Left lobe of liver (tissue), 2 donors: ENCODE results near the gene ACY1. TPM values are rescaled to one million over a fixed set of nuclear protein-coding genes. Genes with fewer than 3 reads are reported as not detected.
A peak's percentile ranks its signal among the peaks of the same experiment; 100 is the strongest.

Experiments
- ATAC-seq: fragments of 200-7000 bp; cut with Tn5 transposase; one replicate; pipeline ENCODE4 v1.9.1; 2020; ENCODE audit warnings: mild to moderate bottlenecking, moderate library complexity
- DNase-seq: peaks from one replicate; pipeline ENCODE4 v3.0.0-alpha.2; 2020; ENCODE audit warnings: low spot score
- total RNA-seq: library from RNA; stranded (reverse); gene quantifications from one replicate; pipeline ENCODE4 v1.2.1, GENCODE V29; 2021
- donor health status: DM: no; HTN: no; CAD: no; lungs with moderate emphysema.
- donor health status: DM: no; HTN: yes; CAD: no.

ACY1 gene
- total RNA-seq, 1 donor from 2014 or later = 301 TPM

GRCh38 chr3:52002748-52003147 lies 19.4 kb downstream of the ACY1 start:
- ATAC-seq (no peak), DNase-seq (no peak)

DNA sequence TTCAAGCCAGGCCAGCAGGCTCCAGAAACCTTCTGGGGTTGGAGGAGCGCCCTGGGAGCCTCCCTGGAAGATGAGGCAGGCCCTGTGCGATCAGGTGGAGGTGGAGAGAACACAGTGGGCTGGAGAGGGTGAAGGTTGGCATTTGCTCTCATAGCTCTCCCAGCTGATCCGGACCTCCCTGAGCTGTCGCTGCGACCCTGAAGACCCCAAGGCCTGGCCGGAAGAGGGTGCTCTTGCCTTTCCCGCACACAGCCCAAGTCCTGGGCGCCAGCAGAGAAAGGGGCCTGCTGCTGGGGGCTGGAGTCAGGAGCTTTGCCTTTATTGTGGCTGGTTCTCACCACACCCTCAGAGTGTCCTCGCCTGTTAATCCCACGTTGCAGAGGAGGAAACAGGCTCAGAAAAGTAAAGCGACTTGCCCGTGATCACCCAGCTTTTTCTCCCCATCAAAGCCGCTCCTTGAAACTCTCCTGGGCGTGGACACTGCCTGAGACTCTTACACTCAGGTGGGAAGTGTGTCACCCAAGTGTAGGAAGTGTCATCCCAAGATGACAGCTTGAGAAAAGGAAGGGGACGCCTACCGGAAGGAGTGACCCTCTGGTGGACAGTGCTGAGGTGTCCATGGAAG lies 20.9 kb downstream of the ACY1 start:
- no peak for DNase-seq
- peak; percentile 15 for ATAC-seq

DNA sequence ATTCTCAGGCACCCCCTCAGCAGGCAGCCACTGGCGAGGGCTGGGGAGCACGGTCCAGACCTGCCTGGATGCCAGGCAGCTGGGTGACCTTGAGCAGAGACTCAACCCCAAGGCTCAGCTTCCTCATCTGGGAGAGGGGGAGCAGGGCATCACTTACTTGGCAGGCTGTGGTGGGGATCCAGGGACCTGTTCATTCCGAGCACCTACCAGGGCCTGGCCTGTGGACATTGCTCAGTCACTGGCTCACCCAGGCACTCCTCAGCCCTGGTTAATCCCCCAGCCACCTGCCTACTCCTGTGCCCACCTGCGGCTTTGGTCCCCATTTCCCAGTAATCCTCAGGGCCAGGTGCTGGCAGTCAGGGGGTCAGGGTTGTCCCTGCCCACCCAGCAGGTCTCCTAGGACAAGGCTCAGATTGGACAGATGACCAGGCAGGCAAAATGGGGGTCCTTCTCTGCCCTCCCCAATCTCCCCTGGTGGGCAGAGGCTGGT lies 21.6 kb downstream of the ACY1 start:
- no peak for DNase-seq
- ATAC-seq = no peak

DNA sequence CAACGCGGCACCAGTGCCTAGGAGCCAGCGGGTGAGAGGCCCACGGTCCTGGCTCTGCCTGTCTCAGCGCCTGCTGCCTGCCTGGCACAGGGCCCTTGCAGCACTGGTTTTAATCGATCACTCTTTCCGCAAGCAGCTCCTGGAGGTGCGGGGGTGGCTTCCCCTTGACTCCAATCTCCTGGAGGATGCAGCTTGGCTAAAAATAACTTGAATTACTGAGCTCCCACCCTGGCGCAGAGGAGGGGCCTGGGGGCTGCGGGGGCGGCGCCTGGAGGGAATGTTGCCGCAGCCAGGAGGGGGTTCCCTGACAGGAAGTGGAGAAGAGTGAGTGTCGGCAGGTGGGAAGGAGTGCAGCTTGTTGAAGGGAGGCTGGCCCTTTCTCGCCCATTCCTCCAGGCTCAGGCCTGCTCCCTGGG lies 22.2 kb downstream of the ACY1 start:
- peak; percentile 78 for ATAC-seq
- peak; percentile 66 for DNase-seq

- ATAC-seq = no peak
Measured at GRCh38 chr3:52006017-52006819, 22.9 kb downstream of the ACY1 start.

DNA sequence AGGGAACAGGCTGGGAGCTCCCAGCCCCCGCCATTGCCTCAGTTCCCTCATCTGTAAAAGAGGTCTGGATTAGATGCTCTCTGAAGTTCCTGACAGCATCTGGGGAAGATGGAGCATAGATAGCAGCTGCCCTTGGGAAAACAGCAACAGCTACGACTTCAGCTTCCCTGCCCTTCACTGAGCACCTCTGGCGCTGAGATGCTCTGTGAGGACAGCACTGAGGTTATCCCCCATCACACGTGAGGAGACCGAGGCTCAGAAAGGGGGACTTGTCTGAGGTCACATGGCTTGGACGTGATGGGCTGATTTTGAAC lies 23.4 kb downstream of the ACY1 start:
- ATAC-seq = no peak
- DNase-seq = no peak

More at GRCh38 chr3:52006017-52006819, 22.9 kb downstream of the ACY1 start:
- DNase-seq = no peak

DNA sequence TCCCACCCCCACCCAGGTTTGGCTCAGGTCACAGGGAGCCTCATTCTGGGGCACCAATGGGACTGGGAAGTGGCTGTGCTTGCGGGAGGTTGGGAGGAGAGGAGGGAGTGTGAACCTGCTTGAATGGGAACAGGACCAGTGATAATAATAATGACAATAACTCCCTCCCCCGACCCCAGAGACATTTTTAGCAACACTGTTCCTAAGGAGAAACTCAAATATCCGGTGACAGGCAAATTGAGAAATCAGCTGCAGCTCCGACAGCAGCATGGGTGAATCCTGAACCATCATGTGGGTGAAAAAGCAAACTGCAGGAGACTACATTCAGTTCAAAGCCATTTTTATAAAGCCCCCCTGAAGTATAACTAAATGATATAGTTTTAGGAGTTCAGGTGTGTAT lies 24.0 kb downstream of the ACY1 start:
- ATAC-seq (no peak), DNase-seq (no peak)

DNA sequence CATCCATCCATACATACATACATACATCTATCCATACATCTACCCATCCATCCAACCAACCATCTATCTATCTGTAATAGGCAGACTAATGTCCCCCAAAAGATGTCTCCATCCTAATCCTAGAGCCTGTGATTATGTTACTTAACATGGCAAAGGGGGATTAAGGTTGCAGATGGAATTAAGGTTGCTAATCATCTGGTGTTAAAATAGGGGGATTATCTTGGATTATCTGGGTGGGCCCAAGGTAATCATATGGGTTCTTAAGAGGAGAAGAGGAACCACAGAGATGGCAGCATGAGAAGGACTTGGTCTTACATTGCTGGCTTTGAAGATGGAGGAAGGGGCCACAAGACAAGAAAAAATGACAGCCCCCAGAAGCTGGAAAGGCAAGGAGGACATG lies 27.1 kb downstream of the ACY1 start:
- no peak for DNase-seq
- no peak for ATAC-seq

GRCh38 chr3:52012699-52013098 lies 29.4 kb downstream of the ACY1 start:
- DNase-seq (no peak), ATAC-seq (no peak)

GRCh38 chr3:52013802-52014598 lies 30.7 kb downstream of the ACY1 start:
- no peak for ATAC-seq
- DNase-seq = no peak

DNA sequence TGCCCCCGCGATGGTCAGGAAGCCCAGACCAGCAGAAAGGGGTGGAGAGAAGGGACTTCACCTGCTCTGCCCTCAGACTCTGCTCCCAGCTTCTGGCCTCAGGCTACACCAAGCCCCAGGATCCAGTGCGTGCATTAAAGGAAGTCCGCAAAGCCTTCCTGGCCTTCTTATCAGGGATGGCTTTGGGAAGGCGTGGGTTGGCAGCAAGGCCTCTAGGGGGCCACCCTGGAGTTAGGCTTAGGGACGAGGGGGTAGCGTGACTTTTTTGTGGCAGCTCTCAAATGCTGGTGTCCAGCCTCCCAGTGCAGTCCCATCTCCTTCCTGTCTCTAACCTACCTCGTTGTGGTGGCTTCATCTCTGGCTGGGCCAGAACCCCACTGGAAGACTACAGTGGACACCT lies 31.3 kb downstream of the ACY1 start:
- ATAC-seq = peak; percentile 20
- DNase-seq = no peak

- ATAC-seq (no peak), DNase-seq (no peak)
Measured at GRCh38 chr3:52015438-52016228, 32.3 kb downstream of the ACY1 start.

DNA sequence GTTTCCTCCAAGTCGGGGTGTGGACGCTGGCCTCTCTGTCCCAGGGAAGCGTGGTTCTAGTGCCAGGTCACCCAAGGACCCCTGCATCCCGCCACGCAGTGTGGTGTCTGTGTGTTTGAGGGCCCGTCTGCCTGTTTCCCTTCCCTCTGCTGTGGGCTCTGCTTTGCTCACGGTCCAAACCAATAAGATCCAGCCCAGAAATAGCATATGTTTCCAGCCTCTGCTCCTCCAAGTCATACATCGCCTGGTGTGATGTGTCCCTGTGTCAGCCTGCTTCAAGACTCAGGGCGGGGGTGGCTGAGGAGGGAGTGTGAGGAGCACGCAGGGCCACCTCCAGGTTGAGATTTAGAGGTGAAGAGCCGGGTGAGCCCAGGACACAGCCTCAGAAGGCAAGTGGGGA lies 34.3 kb downstream of the ACY1 start:
- no peak for DNase-seq
- no peak for ATAC-seq

- DNase-seq (no peak), ATAC-seq (no peak)
Measured at GRCh38 chr3:52018319-52019000, 35.1 kb downstream of the ACY1 start.

- DNase-seq = no peak
- peak; percentile 29 for ATAC-seq
Measured at GRCh38 chr3:52019352-52020080, 36.2 kb downstream of the ACY1 start.

GRCh38 chr3:52020796-52021195 lies 37.5 kb downstream of the ACY1 start:
- ATAC-seq (no peak), DNase-seq (no peak)

DNA sequence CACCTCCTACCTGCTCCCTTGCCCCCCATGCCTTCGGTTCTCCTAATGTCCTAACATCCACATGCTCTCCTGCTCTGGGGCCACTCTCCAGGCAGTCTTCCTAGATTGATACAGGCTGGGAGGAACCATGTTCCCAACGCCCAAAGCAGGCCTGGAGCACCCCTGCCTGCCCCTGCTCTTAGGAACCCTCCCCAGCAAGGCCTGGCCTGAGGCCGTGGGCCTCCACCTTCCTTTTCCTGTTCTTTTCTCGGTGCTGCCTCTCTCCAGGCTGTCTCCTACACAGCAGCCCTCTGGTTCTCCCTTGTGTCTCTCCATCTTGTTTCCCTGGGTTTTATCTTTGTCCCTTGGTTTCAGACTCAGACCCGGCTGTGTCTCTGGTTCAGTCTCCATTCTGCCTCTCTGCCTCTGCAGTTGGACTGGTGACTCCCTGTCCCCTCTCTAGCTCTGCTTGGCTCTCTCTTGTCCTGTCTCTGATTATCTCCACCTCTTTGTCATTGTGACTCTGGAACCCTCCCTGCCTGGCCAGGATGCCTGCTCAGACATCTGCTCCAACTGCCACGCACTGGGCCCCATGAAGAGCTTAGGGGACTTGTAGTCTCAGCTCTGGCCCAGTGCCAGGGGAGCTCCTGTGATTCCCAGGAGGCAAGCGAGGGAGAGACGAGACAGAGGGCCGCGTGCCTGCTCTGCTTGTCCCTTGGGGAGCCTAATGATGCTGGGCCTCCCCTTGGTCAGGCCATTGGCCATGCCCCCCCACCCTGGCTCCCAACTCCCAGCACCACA lies 38.3 kb downstream of the ACY1 start:
- DNase-seq = no peak
- peak; percentile 7 for ATAC-seq

- DNase-seq = no peak
- ATAC-seq = no peak
Measured at GRCh38 chr3:52022323-52023100, 39.2 kb downstream of the ACY1 start.
